ENCODE results near the gene PHF12.

GRCh38 chr17:28944862-28945741 is 6.2 kb downstream of the PHF12 start:
- TF ChIP-seq CTCF (IDR thresholded peaks at IDR 0.05), result no peak
- TF ChIP-seq POLR2A (IDR thresholded peaks at IDR 0.05), result no peak

All from Peyer's patch (tissue), 4 donors.